Gastrocnemius medialis (tissue), 4 donors: Measurements from ENCODE around the gene TMCO4. TPM values are rescaled to one million over a fixed set of nuclear protein-coding genes. Genes with fewer than 3 reads are reported as not detected.

Experiments
- ATAC-seq, 2 donors: fragments of 150-250 bp; one replicate each; pipeline ENCODE4 v1.9.1; 2016
- DNase-seq, 2 donors: peaks; one replicate each; pipeline ENCODE4 v3.0.0-alpha.2; 2019
- H3K27ac ChIP-seq, 4 donors: fragments of 200-600 bp; sonication (generic); 1 replicate in 1 of 4; 2 replicates in 3 of 4; pipeline ENCODE4 v1.5.1; 2016 to 2018; ENCODE audit warnings: mild to moderate bottlenecking in 2 of 4, moderate library complexity in 1 of 4
- H3K27me3 ChIP-seq, 3 donors: fragments of 200-600 bp; sonication (generic) in 2 of 3; 1 replicate in 1 of 3; 2 replicates in 2 of 3; pipeline versions ENCODE4 v1.5.1 to v1.6.0; 2016 to 2019; ENCODE audit warnings: mild to moderate bottlenecking in 1 of 3, moderate library complexity in 1 of 3
- H3K36me3 ChIP-seq, 2 donors: fragments of 200-600 bp; sonication (generic) in 1 of 2; one replicate each; pipeline ENCODE4 v1.5.1; 2017 to 2018
- H3K4me1 ChIP-seq, 2 donors: fragments of 200-600 bp; sonication (generic) in 1 of 2; one replicate each; pipeline ENCODE4 v1.5.1; 2016 to 2017; ENCODE audit warnings: mild to moderate bottlenecking in 2 of 2
- H3K4me3 ChIP-seq, 4 donors: fragments of 200-600 bp; sonication (generic) in 3 of 4; 1 replicate in 1 of 4; 2 replicates in 3 of 4; pipeline ENCODE4 v1.5.1; 2016 to 2019; ENCODE audit warnings: mild to moderate bottlenecking in 2 of 4
- H3K9me3 ChIP-seq, 3 donors: fragments of 200-600 bp; sonication (generic) in 2 of 3; 1 replicate in 1 of 3; 2 replicates in 2 of 3; pipeline ENCODE4 v1.5.1; 2016 to 2019
- POLR2A ChIP-seq, 2 donors: fragments of 450-650 bp; IDR thresholded peaks; one replicate each; pipeline ENCODE4 v1.6.1; 2017; ENCODE audit warnings: antibody characterized with exemption in 2 of 2, mild to moderate bottlenecking in 2 of 2, moderate library complexity in 2 of 2
- in situ Hi-C, 4 donors: fragments of 200-750 bp; cut with MboI; loops; one replicate each; pipeline versions ENCODE4 v1.15.0 to v1.8.0; 2017; ENCODE audit warnings: low sequenced_read_pairs in 4 of 4
- intact Hi-C: fragments of 100-400 bp; cut with DNase I; formaldehyde crosslinking; loops from one replicate; pipeline ENCODE4 v1.15.1; 2023; ENCODE audit warnings: low total_unique reads
- total RNA-seq, 4 donors: library from RNA; depleted of rRNA; stranded (reverse); fragments of >200 nt; gene quantifications; one replicate each; pipeline versions ENCODE4 v1.1.0 to v1.2.3, GENCODE V29; 2016
- TF ChIP-seq, protein P1 (sequence below), 5 experiments: fragments of 450-650 bp in 3 of 5; fragments of 200-600 bp in 2 of 5; sonication (generic) in 2 of 5; IDR thresholded peaks in 4 of 5; conservative IDR thresholded peaks in 1 of 5; 1 replicate in 4 of 5; 2 replicates in 1 of 5; pipeline ENCODE4 v1.5.1; 2016 to 2019; ENCODE audit warnings: antibody characterized with exemption in 5 of 5, mild to moderate bottlenecking in 3 of 5, moderate library complexity in 3 of 5

Gene TMCO4
- total RNA-seq, 4 donors from 2014 or later: 0.95 to 3.9 (median 2.4) TPM

- Histone ChIP-seq H3K27me3 (peaks cover 10 to 18% (median 17%) of the 10 kb centered on the region in 3 donors), H3K9me3 (no peaks in the 10 kb centered on the region), H3K27ac (peak overlapping the region; percentile 77 to 85 (median 82)), H3K4me1 (peaks cover 9 to 14% of the 10 kb centered on the region in 2 donors), H3K36me3 (no peaks in the 10 kb centered on the region), H3K4me3 (peak overlapping the region; percentile 63 to 80 (median 68))
- TF ChIP-seq POLR2A (IDR thresholded peaks at IDR 0.05): no peak
- TF ChIP-seq, protein P1, sequence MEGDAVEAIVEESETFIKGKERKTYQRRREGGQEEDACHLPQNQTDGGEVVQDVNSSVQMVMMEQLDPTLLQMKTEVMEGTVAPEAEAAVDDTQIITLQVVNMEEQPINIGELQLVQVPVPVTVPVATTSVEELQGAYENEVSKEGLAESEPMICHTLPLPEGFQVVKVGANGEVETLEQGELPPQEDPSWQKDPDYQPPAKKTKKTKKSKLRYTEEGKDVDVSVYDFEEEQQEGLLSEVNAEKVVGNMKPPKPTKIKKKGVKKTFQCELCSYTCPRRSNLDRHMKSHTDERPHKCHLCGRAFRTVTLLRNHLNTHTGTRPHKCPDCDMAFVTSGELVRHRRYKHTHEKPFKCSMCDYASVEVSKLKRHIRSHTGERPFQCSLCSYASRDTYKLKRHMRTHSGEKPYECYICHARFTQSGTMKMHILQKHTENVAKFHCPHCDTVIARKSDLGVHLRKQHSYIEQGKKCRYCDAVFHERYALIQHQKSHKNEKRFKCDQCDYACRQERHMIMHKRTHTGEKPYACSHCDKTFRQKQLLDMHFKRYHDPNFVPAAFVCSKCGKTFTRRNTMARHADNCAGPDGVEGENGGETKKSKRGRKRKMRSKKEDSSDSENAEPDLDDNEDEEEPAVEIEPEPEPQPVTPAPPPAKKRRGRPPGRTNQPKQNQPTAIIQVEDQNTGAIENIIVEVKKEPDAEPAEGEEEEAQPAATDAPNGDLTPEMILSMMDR (IDR thresholded peaks at IDR 0.05 in 4 of 5, conservative IDR thresholded peaks at IDR 0.05 in 1 of 5): no peak
- intact Hi-C loops (no loop called here), in situ Hi-C loops (no loop called here)
- no peak for ATAC-seq
- no peak for DNase-seq
These were observed 155.4 kb downstream of the TMCO4 start for GRCh38 chr1:19644395-19644680.

DNA sequence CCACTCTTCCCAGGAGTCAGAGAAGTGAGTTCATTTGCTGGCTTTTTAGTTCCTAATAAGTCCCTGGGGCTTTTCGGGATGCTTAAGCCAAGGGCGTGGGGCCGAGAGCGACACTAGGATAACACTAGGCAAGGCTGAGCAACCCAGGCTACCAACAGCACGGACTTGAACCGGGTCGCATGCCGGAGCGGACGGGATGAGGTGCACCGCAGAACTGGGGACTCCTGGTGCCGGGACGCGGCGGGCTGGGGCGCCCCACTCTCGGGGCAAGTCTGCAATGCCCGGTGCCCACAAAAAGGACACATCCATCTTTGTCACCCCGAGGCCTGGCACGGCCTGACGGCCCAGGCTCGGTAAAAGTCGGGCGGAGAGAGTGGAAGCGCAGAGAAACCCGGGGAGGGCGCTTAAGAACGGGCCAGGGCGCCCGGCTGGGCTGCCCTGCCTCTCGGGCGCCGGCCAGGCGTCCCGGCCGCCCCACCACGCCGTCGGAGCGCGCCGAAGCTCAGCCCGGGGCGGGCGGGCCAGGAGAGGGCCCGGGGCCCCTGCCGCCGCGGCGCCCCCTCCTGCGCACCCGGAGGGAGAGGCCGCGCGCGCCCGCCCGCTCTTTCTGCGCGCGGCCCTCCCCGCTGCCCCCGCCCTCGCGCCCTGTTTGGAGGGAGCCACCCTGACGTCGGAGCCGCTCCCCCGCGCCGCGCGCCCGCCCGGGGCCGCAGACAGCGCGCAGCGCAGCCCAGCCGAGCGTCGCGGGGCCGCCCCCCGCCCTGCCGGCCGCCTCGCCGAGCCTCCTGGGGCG is 155.9 kb downstream of the TMCO4 start, which contains the start of gene NBL1:
Gene NBL1 (plus strand): TSS at position 710 of the 793 bp plus-strand sequence. CDS start 10,720 bp downstream, outside the sequence.
- no peaks in the 10 kb centered on the region for H3K9me3 ChIP-seq
- peak; percentile 42 to 53 for ATAC-seq
- peak within 1 kb of the TSS; percentile 63 to 80 (median 68) for H3K4me3 ChIP-seq
- no peak for DNase-seq
- TF ChIP-seq POLR2A (IDR thresholded peaks at IDR 0.05): peak; percentile 34 to 41
- TF ChIP-seq, protein P1 (IDR thresholded peaks at IDR 0.05 in 4 of 5, conservative IDR thresholded peaks at IDR 0.05 in 1 of 5): no peak
- peak within 1 kb of the TSS; percentile 77 to 85 (median 82) for H3K27ac ChIP-seq
- in situ Hi-C loops (no loop called here), intact Hi-C loops (no loop called here)
- no peaks in the 10 kb centered on the region for H3K36me3 ChIP-seq
- H3K4me1 ChIP-seq: peaks cover 9 to 14% of the 10 kb centered on the region in 2 donors
- peaks cover 10 to 18% (median 17%) of the 10 kb centered on the region in 3 donors for H3K27me3 ChIP-seq

DNA sequence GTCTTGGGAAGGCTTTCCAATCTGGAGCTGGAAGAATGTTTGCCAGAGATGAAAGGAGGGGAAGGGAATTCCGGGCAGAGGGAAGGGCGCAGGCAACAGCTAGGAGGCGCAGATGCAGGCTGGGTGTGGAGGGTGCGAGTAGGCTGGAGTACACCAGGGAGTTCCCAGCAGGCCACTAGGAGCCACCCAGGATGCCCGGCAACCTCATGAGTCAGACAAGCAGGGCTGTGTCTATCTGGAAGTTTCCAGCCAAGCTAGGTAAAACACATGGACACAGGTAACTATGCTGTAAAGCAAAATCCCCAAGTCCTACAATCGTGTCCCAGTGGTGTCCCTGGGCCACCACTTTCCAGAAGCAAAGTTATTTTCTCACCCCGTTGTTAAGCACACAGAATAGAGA is 156.6 kb downstream of the TMCO4 start:
- in situ Hi-C loops: no loop called here
- intact Hi-C loops: no loop called here

GRCh38 chr1:19640363-19641316 is 159.1 kb downstream of the TMCO4 start:
- H3K27ac ChIP-seq: peak overlapping the region in 1 of 4 donors; percentile 54
- TF ChIP-seq, protein P1 (IDR thresholded peaks at IDR 0.05 in 4 of 5, conservative IDR thresholded peaks at IDR 0.05 in 1 of 5): no peak
- no peak for TF ChIP-seq POLR2A (IDR thresholded peaks at IDR 0.05)
- H3K9me3 ChIP-seq: no peaks in the 10 kb centered on the region
- in situ Hi-C loops: no loop called here
- no peak overlapping the region for H3K4me3 ChIP-seq
- ATAC-seq (no peak), DNase-seq (no peak)
- H3K4me1 ChIP-seq: peaks cover 9 to 10% of the 10 kb centered on the region in 2 donors
- no peaks in the 10 kb centered on the region for H3K36me3 ChIP-seq
- intact Hi-C loops: no loop called here
- peaks cover 10 to 18% (median 17%) of the 10 kb centered on the region in 3 donors for H3K27me3 ChIP-seq

More for the DNA sequence above, 156.6 kb downstream of the TMCO4 start:
- Histone ChIP-seq H3K4me1 (peaks cover 9 to 14% of the 10 kb centered on the region in 2 donors), H3K36me3 (no peaks in the 10 kb centered on the region), H3K27ac (peak overlapping the region; percentile 72 to 82 (median 76)), H3K9me3 (no peaks in the 10 kb centered on the region), H3K4me3 (peak overlapping the region; percentile 53 to 59 (median 56)), H3K27me3 (peaks cover 10 to 18% (median 17%) of the 10 kb centered on the region in 3 donors)
- no peak for TF ChIP-seq POLR2A (IDR thresholded peaks at IDR 0.05)
- TF ChIP-seq, protein P1 (IDR thresholded peaks at IDR 0.05 in 4 of 5, conservative IDR thresholded peaks at IDR 0.05 in 1 of 5): no peak
- no peak for ATAC-seq
- DNase-seq: no peak
